WTC11 (cell line): Measurements from ENCODE around the gene PGRMC2. TPM values are rescaled to one million over a fixed set of nuclear protein-coding genes. Genes with fewer than 3 reads are reported as not detected.

Experiments used
- ATAC-seq: fragments of 200-7000 bp; cut with Tn5 transposase; 2 replicates; pipeline ENCODE4 v1.10.0; 2021; ENCODE audit warnings: mild to moderate bottlenecking, moderate library complexity
- CTCF ChIA-PET: fragments of 300-600 bp; sonication (Branson Sonifier 250); formaldehyde crosslinking; loops from one replicate; lab custom pipeline; 2021; ENCODE audit warnings: antibody characterized with exemption; lab: Charles Lee
- POLR2A ChIA-PET: fragments of 350-600 bp; sonication (Branson Sonifier 250); formaldehyde crosslinking; loops from one replicate; lab custom pipeline; 2021; ENCODE audit warnings: antibody characterized with exemption; lab: Charles Lee
- DNase-seq: peaks from one replicate; pipeline ENCODE4 v3.0.0; 2021; ENCODE audit warnings: low spot score
- H3K27ac Mint-ChIP-seq: 2 replicates; pipeline ENCODE4 v1.8.0; 2021; ENCODE audit warnings: mixed read lengths
- H3K27me3 Mint-ChIP-seq: 2 replicates; pipeline ENCODE4 v1.8.0; 2021; ENCODE audit warnings: low read depth, mild to moderate bottlenecking, moderate library complexity, mixed read lengths
- H3K36me3 Mint-ChIP-seq: 2 replicates; pipeline ENCODE4 v1.8.0; 2021; ENCODE audit warnings: mixed read lengths
- H3K4me1 Mint-ChIP-seq: 2 replicates; pipeline ENCODE4 v1.8.0; 2022; ENCODE audit warnings: mixed read lengths
- H3K4me3 Mint-ChIP-seq: 2 replicates; pipeline ENCODE4 v1.8.0; 2021; ENCODE audit warnings: mild to moderate bottlenecking, moderate library complexity, mixed read lengths
- H3K9me3 Mint-ChIP-seq: 2 replicates; pipeline ENCODE4 v1.8.0; 2021; ENCODE audit warnings: mixed read lengths
- AFF4 ChIP-seq: sonication (generic); formaldehyde crosslinking; IDR thresholded peaks from 2 replicates; pipeline ENCODE4 v1.8.1; 2023; ENCODE audit warnings: mild to moderate bottlenecking, missing genetic modification reagents, borderline replicate concordance
- ATF2 ChIP-seq: sonication (generic); formaldehyde crosslinking; IDR thresholded peaks from 2 replicates; pipeline ENCODE4 v1.8.1; 2022; ENCODE audit warnings: low read depth, missing genetic modification reagents, borderline replicate concordance
- ATF6 ChIP-seq: sonication (generic); formaldehyde crosslinking; IDR thresholded peaks from 2 replicates; pipeline ENCODE4 v1.8.1; 2023; ENCODE audit warnings: mild to moderate bottlenecking, missing genetic modification reagents
- CREB1 ChIP-seq: sonication (generic); formaldehyde crosslinking; IDR thresholded peaks from 2 replicates; pipeline ENCODE4 v1.8.0; 2023; ENCODE audit warnings: mild to moderate bottlenecking, missing genetic modification reagents
- E2F4 ChIP-seq: sonication (generic); formaldehyde crosslinking; IDR thresholded peaks from 2 replicates; pipeline ENCODE4 v1.8.1; 2022; ENCODE audit warnings: low read depth, mild to moderate bottlenecking, moderate library complexity, missing genetic modification reagents, borderline replicate concordance
- EMX1 ChIP-seq: fragments of 250-450 bp; sonication (Bioruptor Pico); IDR thresholded peaks from 2 replicates; pipeline ENCODE4 v1.8.0; 2021; ENCODE audit warnings: mild to moderate bottlenecking
- ESRRA ChIP-seq: sonication (generic); formaldehyde crosslinking; IDR thresholded peaks from 2 replicates; pipeline ENCODE4 v1.8.1; 2022; ENCODE audit warnings: mild to moderate bottlenecking, missing genetic modification reagents, borderline replicate concordance
- FOXJ3 ChIP-seq: sonication (generic); formaldehyde crosslinking; IDR thresholded peaks from 2 replicates; pipeline ENCODE4 v1.9.0; 2021; ENCODE audit warnings: missing genetic modification reagents, mild to moderate bottlenecking, borderline replicate concordance
- GTF2I ChIP-seq: fragments of 250-450 bp; sonication (Bioruptor Pico); conservative IDR thresholded peaks from 2 replicates; pipeline ENCODE4 v1.4.0; 2021; ENCODE audit warnings: mild to moderate bottlenecking
- HMGA2 ChIP-seq: fragments of 250-450 bp; sonication (Bioruptor Pico); IDR thresholded peaks from 2 replicates; pipeline ENCODE4 v1.4.0; 2021; ENCODE audit warnings: mild to moderate bottlenecking, moderate library complexity
- IRF1 ChIP-seq: sonication (generic); formaldehyde crosslinking; IDR thresholded peaks from 2 replicates; pipeline ENCODE4 v1.8.0; 2023; ENCODE audit warnings: missing genetic modification reagents
- IRF2 ChIP-seq: sonication (generic); formaldehyde crosslinking; IDR thresholded peaks from 2 replicates; pipeline ENCODE4 v1.8.0; 2022; ENCODE audit warnings: low read depth, missing genetic modification reagents, borderline replicate concordance
- JAZF1 ChIP-seq: fragments of 250-450 bp; sonication (Bioruptor Pico); IDR thresholded peaks from 2 replicates; pipeline ENCODE4 v1.9.0; 2021; ENCODE audit warnings: moderate library complexity, mild to moderate bottlenecking, inconsistent platforms
- MAX ChIP-seq: sonication (generic); formaldehyde crosslinking; IDR thresholded peaks from 2 replicates; pipeline ENCODE4 v1.8.0; 2022; ENCODE audit warnings: mild to moderate bottlenecking, missing genetic modification reagents
- MXD4 ChIP-seq: fragments of 250-450 bp; sonication (Bioruptor Pico); IDR thresholded peaks from 2 replicates; pipeline ENCODE4 v1.8.0; 2021; ENCODE audit warnings: mild to moderate bottlenecking, moderate library complexity, borderline replicate concordance
- MYBL2 ChIP-seq: sonication (generic); formaldehyde crosslinking; IDR thresholded peaks from 2 replicates; pipeline ENCODE4 v1.8.1; 2023; ENCODE audit warnings: mild to moderate bottlenecking, moderate library complexity, missing genetic modification reagents
- NFATC4 ChIP-seq: fragments of 250-450 bp; sonication (Bioruptor Pico); IDR thresholded peaks from 2 replicates; pipeline ENCODE4 v1.9.0; 2021; ENCODE audit warnings: mild to moderate bottlenecking
- NR2C2 ChIP-seq: sonication (generic); formaldehyde crosslinking; IDR thresholded peaks from 2 replicates; pipeline ENCODE4 v1.8.0; 2022; ENCODE audit warnings: mild to moderate bottlenecking, missing genetic modification reagents
- NR3C1 ChIP-seq: sonication (generic); formaldehyde crosslinking; conservative IDR thresholded peaks from 2 replicates; pipeline ENCODE4 v1.8.1; 2023; ENCODE audit warnings: low read depth, mild to moderate bottlenecking, missing genetic modification reagents
- PREB ChIP-seq: sonication (generic); formaldehyde crosslinking; IDR thresholded peaks from 2 replicates; pipeline ENCODE4 v1.8.1; 2022; ENCODE audit warnings: mild to moderate bottlenecking, missing genetic modification reagents, moderate library complexity, borderline replicate concordance
- SMAD4 ChIP-seq: sonication (generic); formaldehyde crosslinking; IDR thresholded peaks from 2 replicates; pipeline ENCODE4 v1.8.0; 2022; ENCODE audit warnings: mild to moderate bottlenecking, missing genetic modification reagents
- SOX15 ChIP-seq: fragments of 250-450 bp; sonication (Bioruptor Pico); IDR thresholded peaks from 2 replicates; pipeline ENCODE4 v1.9.0; 2021; ENCODE audit warnings: mild to moderate bottlenecking
- SP1 ChIP-seq: sonication (generic); formaldehyde crosslinking; conservative IDR thresholded peaks from 2 replicates; pipeline ENCODE4 v1.8.1; 2022; ENCODE audit warnings: missing genetic modification reagents
- ZBTB21 ChIP-seq: sonication (generic); formaldehyde crosslinking; IDR thresholded peaks from 2 replicates; pipeline ENCODE4 v1.8.1; 2023; ENCODE audit warnings: mild to moderate bottlenecking, missing genetic modification reagents, borderline replicate concordance
- ZNF416 ChIP-seq: fragments of 250-450 bp; sonication (Bioruptor Pico); IDR thresholded peaks from 2 replicates; pipeline ENCODE4 v1.9.0; 2021; ENCODE audit warnings: mild to moderate bottlenecking, inconsistent platforms
- total RNA-seq: library from RNA; stranded (reverse); gene quantifications from 3 replicates; pipeline ENCODE4 v1.2.3, GENCODE V29; 2021

PGRMC2 gene
- total RNA-seq, 1 experiment from 2014 or later, result 68.2 TPM

- no peak for TF ChIP-seq ATF6 (CRISPR knock-in tag)
- no peak for TF ChIP-seq ZBTB21 (CRISPR knock-in tag)
- TF ChIP-seq MXD4 (CRISPR knock-in tag), result no peak
- no peak for TF ChIP-seq ATF2 (CRISPR knock-in tag)
- TF ChIP-seq NFATC4 (CRISPR knock-in tag), result no peak
- TF ChIP-seq CREB1 (CRISPR knock-in tag), result no peak
- no peak for TF ChIP-seq SMAD4 (CRISPR knock-in tag)
- no peak for TF ChIP-seq SP1
Observed at GRCh38 chr4:128256539-128256938, 31.1 kb downstream of the PGRMC2 start (continued).

GRCh38 chr4:128255906-128256305 lies 31.7 kb downstream of the PGRMC2 start:
- no peak for TF ChIP-seq JAZF1 (CRISPR knock-in tag)
- no peak for TF ChIP-seq IRF2 (CRISPR knock-in tag)
- no peak for TF ChIP-seq ZNF416
- TF ChIP-seq ATF6 (CRISPR knock-in tag), result no peak
- TF ChIP-seq E2F4 (CRISPR knock-in tag), result no peak
- no peak for TF ChIP-seq NFATC4 (CRISPR knock-in tag)
- no peak for TF ChIP-seq AFF4
- TF ChIP-seq IRF1, result no peak
- TF ChIP-seq PREB, result no peak
- no peak for TF ChIP-seq ESRRA (CRISPR knock-in tag)
- no peak for TF ChIP-seq HMGA2 (CRISPR knock-in tag)
- no peak for TF ChIP-seq NR3C1 (CRISPR knock-in tag)
- no peak for TF ChIP-seq EMX1 (CRISPR knock-in tag)
- TF ChIP-seq MAX (CRISPR knock-in tag), result no peak
- no peak for TF ChIP-seq GTF2I (CRISPR knock-in tag)
- no peak for TF ChIP-seq FOXJ3 (CRISPR knock-in tag)
- TF ChIP-seq NR2C2, result no peak
- TF ChIP-seq SOX15, result no peak
- TF ChIP-seq MYBL2 (CRISPR knock-in tag), result no peak
- TF ChIP-seq, all 79 proteins: peak for 0
- ATAC-seq (no peak), DNase-seq (no peak)
- peaks cover 54% of the 10 kb centered on the region for H3K9me3 Mint-ChIP-seq
- CTCF ChIA-PET, result interaction anchor here (0.9 kb wide), 1 partner anchor 85 kb away, joined by 4 read pairs; no protein-coding TSS in a partner anchor
- H3K27ac Mint-ChIP-seq, result no peak overlapping the region
- H3K4me1 Mint-ChIP-seq, result peaks cover 7% of the 10 kb centered on the region
- POLR2A ChIA-PET, result no interaction called here
- H3K27me3 Mint-ChIP-seq, result no peaks in the 10 kb centered on the region
- H3K4me3 Mint-ChIP-seq, result no peak overlapping the region
- peaks cover 20% of the 10 kb centered on the region for H3K36me3 Mint-ChIP-seq
